ENCODE measurements around the gene CBFA2T2. TPM values are rescaled to one million over a fixed set of nuclear protein-coding genes. Genes with fewer than 3 reads are reported as not detected.
"Not testable (repeated sequence)": the region's sequence is repeated elsewhere in the genome, so short reads cannot be mapped to it uniquely, and the experiment has no call there.

The CBFA2T2 gene
- total RNA-seq, 2 experiments from 2014 or later, result 17.9 to 18.6 TPM

DNA sequence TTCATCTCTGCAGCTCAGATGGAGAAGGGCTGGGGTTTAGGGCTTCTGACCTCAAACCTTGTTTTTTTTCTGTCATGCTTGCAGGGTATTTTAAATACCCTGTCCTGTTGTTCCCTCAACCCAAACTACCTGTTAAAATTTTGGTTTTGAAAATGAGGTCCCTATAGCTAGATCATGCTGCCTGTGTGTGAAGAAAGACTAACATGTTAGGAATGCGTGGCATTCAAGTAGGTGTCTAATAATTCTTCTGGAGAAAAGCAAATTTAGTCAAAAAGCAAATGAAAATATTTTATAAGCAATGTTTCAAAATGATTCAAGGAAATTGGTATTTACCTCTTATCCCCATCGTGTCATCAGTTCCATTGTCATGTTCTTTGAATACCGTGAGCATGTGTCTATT is 95.1 kb downstream of the CBFA2T2 start:
- Mint-ChIP-seq H3K27ac (no peak overlapping the region), H3K4me1 (ENCODE audit: low read depth) (peaks cover 5% of the 10 kb centered on the region), H3K4me3 (no peak overlapping the region), H3K9me3 (no peaks in the 10 kb centered on the region), H3K36me3 (ENCODE audit: low read depth) (peaks cover 4% of the 10 kb centered on the region), H3K27me3 (no peaks in the 10 kb centered on the region)
- H3K27me3 ChIP-seq (ENCODE audit: control insufficient read depth in 1 of 2, insufficient read depth in 2 of 2, low read length in 2 of 2), result no peaks in the 10 kb centered on the region
- no peak for ATAC-seq (ENCODE audit: poor library complexity)
- H3K4me3 ChIP-seq (ENCODE audit: low read length), result no peak overlapping the region
- intact Hi-C loops (cut with DNase I, micrococcal nuclease), result no loop called here
- H3K4me1 ChIP-seq (ENCODE audit: insufficient read depth, low read length), result no peaks in the 10 kb centered on the region
- H3K9me3 ChIP-seq (ENCODE audit: control insufficient read depth in 1 of 2, insufficient read depth in 1 of 2, low read length in 2 of 2), result no peaks in the 10 kb centered on the region
- CTCF ChIA-PET, result no interaction called here
- POLR2A ChIA-PET, result no interaction called here
- peaks cover 3% of the 10 kb centered on the region for H3K36me3 ChIP-seq (ENCODE audit: insufficient read depth, low read length)
- no peak overlapping the region for H3K27ac ChIP-seq (ENCODE audit: low read depth in 1 of 2, low read length in 2 of 2)
- TF ChIP-seq CTCF (IDR thresholded peaks at IDR 0.05), result no peak
- DNase-seq, result no peak

DNA sequence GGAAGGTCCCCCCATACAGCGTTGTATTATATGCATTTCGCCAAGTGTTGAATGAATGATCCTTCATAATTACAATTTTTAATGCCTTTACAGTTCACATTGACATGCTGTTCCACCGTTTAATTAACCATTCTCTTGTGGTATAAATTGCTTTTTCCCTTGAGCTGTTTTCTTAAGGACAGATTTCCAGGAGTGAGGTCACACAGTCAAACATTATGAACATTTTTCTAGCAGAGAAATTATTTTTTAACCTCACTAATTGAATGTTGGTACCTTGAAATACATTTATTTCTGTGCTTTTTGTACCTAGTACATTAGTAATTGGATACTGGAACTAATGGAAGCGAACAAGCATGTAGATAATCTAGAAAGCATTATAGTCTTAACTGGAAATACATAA is 95.5 kb downstream of the CBFA2T2 start:
- DNase-seq (no peak), ATAC-seq (ENCODE audit: poor library complexity) (no peak)
- peaks cover 5% of the 10 kb centered on the region for H3K4me1 Mint-ChIP-seq (ENCODE audit: low read depth)
- H3K36me3 ChIP-seq (ENCODE audit: insufficient read depth, low read length), result peaks cover 3% of the 10 kb centered on the region
- H3K4me1 ChIP-seq (ENCODE audit: insufficient read depth, low read length), result no peaks in the 10 kb centered on the region
- no peak overlapping the region for H3K4me3 Mint-ChIP-seq
- no peak for TF ChIP-seq CTCF (IDR thresholded peaks at IDR 0.05)
- no peak overlapping the region for H3K27ac ChIP-seq (ENCODE audit: low read depth in 1 of 2, low read length in 2 of 2)
- H3K36me3 Mint-ChIP-seq (ENCODE audit: low read depth), result peaks cover 4% of the 10 kb centered on the region
- H3K27me3 ChIP-seq (ENCODE audit: control insufficient read depth in 1 of 2, insufficient read depth in 2 of 2, low read length in 2 of 2), result no peaks in the 10 kb centered on the region
- H3K9me3 Mint-ChIP-seq, result no peaks in the 10 kb centered on the region
- POLR2A ChIA-PET, result no interaction called here
- intact Hi-C loops (cut with DNase I, micrococcal nuclease), result no loop called here
- H3K27me3 Mint-ChIP-seq, result no peaks in the 10 kb centered on the region
- CTCF ChIA-PET, result interaction anchor here (0.6 kb wide), 1 partner anchor 18 kb away, joined by 3 read pairs; no protein-coding TSS in a partner anchor
- no peaks in the 10 kb centered on the region for H3K9me3 ChIP-seq (ENCODE audit: control insufficient read depth in 1 of 2, insufficient read depth in 1 of 2, low read length in 2 of 2)
- no peak overlapping the region for H3K4me3 ChIP-seq (ENCODE audit: low read length)
- no peak overlapping the region for H3K27ac Mint-ChIP-seq

DNA sequence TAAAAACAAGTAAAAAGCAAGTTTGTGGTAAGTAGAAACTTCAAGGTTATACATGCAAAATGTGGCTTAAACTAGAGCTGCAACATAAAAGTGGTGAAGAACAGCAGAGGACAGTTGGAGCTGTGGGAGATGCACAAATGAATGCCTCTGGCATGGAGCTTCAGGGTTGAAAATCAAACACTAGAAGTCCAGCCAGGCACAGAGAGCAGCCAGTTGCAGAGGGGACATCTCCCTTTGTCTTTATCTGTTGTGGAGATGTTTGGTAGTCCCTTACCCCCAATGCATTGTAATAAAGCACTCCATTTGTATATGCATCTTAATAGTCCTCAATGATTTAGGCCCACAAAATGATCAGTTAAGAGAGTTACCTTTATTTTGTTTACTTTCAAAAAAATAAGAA is 99.2 kb downstream of the CBFA2T2 start:
- Mint-ChIP-seq H3K4me1 (ENCODE audit: low read depth) (peaks cover 9% of the 10 kb centered on the region), H3K4me3 (no peak overlapping the region), H3K36me3 (ENCODE audit: low read depth) (no peaks in the 10 kb centered on the region), H3K9me3 (no peaks in the 10 kb centered on the region), H3K27ac (no peak overlapping the region), H3K27me3 (no peaks in the 10 kb centered on the region)
- H3K36me3 ChIP-seq (ENCODE audit: insufficient read depth, low read length), result no peaks in the 10 kb centered on the region
- TF ChIP-seq CTCF (IDR thresholded peaks at IDR 0.05), result no peak
- no peak overlapping the region for H3K4me3 ChIP-seq (ENCODE audit: low read length)
- ATAC-seq (ENCODE audit: poor library complexity), result no peak
- H3K27me3 ChIP-seq (ENCODE audit: control insufficient read depth in 1 of 2, insufficient read depth in 2 of 2, low read length in 2 of 2), result no peaks in the 10 kb centered on the region
- peaks cover 4% of the 10 kb centered on the region for H3K4me1 ChIP-seq (ENCODE audit: insufficient read depth, low read length)
- no peaks in the 10 kb centered on the region for H3K9me3 ChIP-seq (ENCODE audit: control insufficient read depth in 1 of 2, insufficient read depth in 1 of 2, low read length in 2 of 2)
- no peak overlapping the region for H3K27ac ChIP-seq (ENCODE audit: low read depth in 1 of 2, low read length in 2 of 2)
- intact Hi-C loops (cut with DNase I, micrococcal nuclease), result no loop called here
- ChIA-PET CTCF (interaction anchor here (0.9 to 1.0 kb wide), 2 partner anchors 17 to 24 kb away, joined by 3 read pairs; no protein-coding TSS in a partner anchor), POLR2A (no interaction called here)
- DNase-seq, result no peak

GRCh38 chr20:33591901-33592300 is 102.0 kb downstream of the CBFA2T2 start:
- POLR2A ChIA-PET; intact Hi-C loops (cut with DNase I, micrococcal nuclease): not testable (repeated sequence)
- H3K27ac Mint-ChIP-seq, result peak overlapping the region; percentile 36

More at GRCh38 chr20:33591901-33592300, 102.0 kb downstream of the CBFA2T2 start:
- H3K27ac ChIP-seq (ENCODE audit: low read depth in 1 of 2, low read length in 2 of 2); H3K27me3 ChIP-seq (ENCODE audit: control insufficient read depth in 1 of 2, insufficient read depth in 2 of 2, low read length in 2 of 2); H3K4me3 Mint-ChIP-seq; H3K9me3 ChIP-seq (ENCODE audit: control insufficient read depth in 1 of 2, insufficient read depth in 1 of 2, low read length in 2 of 2); H3K9me3 Mint-ChIP-seq; H3K4me3 ChIP-seq (ENCODE audit: low read length); H3K27me3 Mint-ChIP-seq; ATAC-seq (ENCODE audit: poor library complexity); H3K36me3 Mint-ChIP-seq (ENCODE audit: low read depth); H3K4me1 Mint-ChIP-seq (ENCODE audit: low read depth); CTCF ChIA-PET; H3K4me1 ChIP-seq (ENCODE audit: insufficient read depth, low read length); H3K36me3 ChIP-seq (ENCODE audit: insufficient read depth, low read length): not testable (repeated sequence)
- DNase-seq, result peak in 9 of 14 experiments; percentile 1 to 66 (median 8)

All from CD4-positive, alpha-beta T cell (primary cell).